ENCODE results near the gene FEM1B. TPM values are rescaled to one million over a fixed set of nuclear protein-coding genes. Genes with fewer than 3 reads are reported as not detected.

The FEM1B gene
- total RNA-seq, 1 donor from 2014 or later: 20.2 TPM

Other genes starting within 250 kb of the FEM1B start
- gene PIAS1, start 223.4 kb upstream of the FEM1B start, total RNA-seq: 10.4 and 12.0 TPM in 2 replicates
- gene CALML4, start 72.4 kb upstream of the FEM1B start, total RNA-seq: 2.0 and 3.8 TPM in 2 replicates
- 14.9 and 55.0 TPM in 2 replicates for gene CLN6, start 48.0 kb upstream of the FEM1B start, total RNA-seq
- 0.36 and 1.6 TPM in 2 replicates for gene ITGA11, start 154.4 kb downstream of the FEM1B start, total RNA-seq